MCF 10A (cell line): Measurements from ENCODE around the gene PRDM2. TPM values are rescaled to one million over a fixed set of nuclear protein-coding genes. Genes with fewer than 3 reads are reported as not detected.

ENCODE experiments used
- BruUV-seq: library from RNA; stranded (reverse); fragments of 400-500 nt; replicated peaks from 2 replicates; lab custom pipeline; 2021; lab: Mats Ljungman, UMichigan
- CTCF ChIA-PET: fragments of 300-600 bp; sonication (Branson Sonifier 250); formaldehyde crosslinking; extraction: SDS; loops from one replicate; lab custom pipeline; 2021; ENCODE audit warnings: antibody characterized with exemption, inconsistent platforms; lab: Yijun Ruan, JAX
- POLR2A ChIA-PET: fragments of 300-600, 350-650 bp; sonication (Branson Sonifier 250); formaldehyde crosslinking; extraction: SDS; loops from one replicate; lab custom pipeline; 2020; ENCODE audit warnings: antibody characterized with exemption, inconsistent platforms; lab: Yijun Ruan, JAX
- DNase-seq: peaks from one replicate; pipeline ENCODE4 v3.0.0-alpha.2; 2018; ENCODE audit not compliant: unreplicated experiment
- H3K27ac Mint-ChIP-seq: one replicate; pipeline ENCODE4 v1.8.0; 2022; ENCODE audit warnings: mild to moderate bottlenecking, low read depth, mixed read lengths; ENCODE audit not compliant: unreplicated experiment
- H3K27me3 Mint-ChIP-seq: one replicate; pipeline ENCODE4 v1.8.0; 2022; ENCODE audit warnings: mixed read lengths; ENCODE audit not compliant: insufficient read depth, unreplicated experiment
- H3K36me3 Mint-ChIP-seq: one replicate; pipeline ENCODE4 v1.8.0; 2022; ENCODE audit warnings: mild to moderate bottlenecking, moderate library complexity, mixed read lengths; ENCODE audit not compliant: insufficient read depth, unreplicated experiment
- H3K4me1 Mint-ChIP-seq: one replicate; pipeline ENCODE4 v1.8.0; 2022; ENCODE audit warnings: mixed read lengths; ENCODE audit not compliant: insufficient read depth, unreplicated experiment
- H3K4me3 Mint-ChIP-seq: one replicate; pipeline ENCODE4 v1.8.0; 2022; ENCODE audit warnings: mild to moderate bottlenecking, moderate library complexity, mixed read lengths; ENCODE audit not compliant: unreplicated experiment
- H3K9me3 Mint-ChIP-seq: one replicate; pipeline ENCODE4 v1.8.0; 2022; ENCODE audit warnings: mixed read lengths; ENCODE audit not compliant: unreplicated experiment
- CTCF ChIP-seq: fragments of 200-600 bp; IDR thresholded peaks from one replicate; pipeline ENCODE4 v1.8.0; 2022; ENCODE audit warnings: antibody characterized with exemption, mild to moderate bottlenecking; ENCODE audit not compliant: unreplicated experiment
- intact Hi-C: fragments of 100-400 bp; cut with micrococcal nuclease; formaldehyde crosslinking; loops from 2 replicates; pipeline ENCODE4 v1.14.1; 2022
- total RNA-seq: library from RNA; stranded (reverse); gene quantifications from 2 replicates; pipeline ENCODE4 v1.2.3, GENCODE V29; 2022

The PRDM2 gene
- total RNA-seq, 1 experiment from 2014 or later, result 26.6 TPM

GRCh38 chr1:13818926-13819325 is 118.9 kb downstream of the PRDM2 start:
- POLR2A ChIA-PET, result no interaction called here
- TF ChIP-seq CTCF, result no peak
- H3K27ac Mint-ChIP-seq, result no peak overlapping the region
- CTCF ChIA-PET, result no interaction called here
- no peaks in the 10 kb centered on the region for H3K27me3 Mint-ChIP-seq
- intact Hi-C loops, result no loop called here
- DNase-seq, result no peak
- H3K9me3 Mint-ChIP-seq, result no peaks in the 10 kb centered on the region
- no peaks in the 10 kb centered on the region for H3K36me3 Mint-ChIP-seq
- H3K4me3 Mint-ChIP-seq, result no peak overlapping the region
- BruUV-seq, result no TSS peak
- no peaks in the 10 kb centered on the region for H3K4me1 Mint-ChIP-seq

DNA sequence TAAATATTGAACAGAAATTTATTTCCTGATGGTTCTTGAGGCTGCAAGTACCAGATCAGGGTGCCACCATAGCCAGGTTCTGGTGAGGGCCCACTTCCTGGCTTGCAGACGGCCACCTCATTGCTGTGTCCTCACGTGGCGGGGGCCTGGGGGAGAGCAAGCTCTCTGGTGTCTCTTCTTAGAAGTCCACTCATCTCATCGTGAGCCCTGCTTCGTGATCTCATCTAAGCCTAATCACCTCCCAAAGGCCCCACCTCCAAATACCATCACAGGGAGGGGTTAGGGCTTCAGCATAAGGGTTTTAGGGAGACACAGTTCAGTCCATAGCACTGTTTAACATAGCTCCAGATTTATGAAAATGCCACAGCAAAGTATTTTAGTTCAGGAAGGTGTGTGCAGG is 119.7 kb downstream of the PRDM2 start:
- Mint-ChIP-seq H3K9me3 (no peaks in the 10 kb centered on the region), H3K4me1 (no peaks in the 10 kb centered on the region), H3K4me3 (no peak overlapping the region), H3K27ac (no peak overlapping the region), H3K27me3 (no peaks in the 10 kb centered on the region), H3K36me3 (no peaks in the 10 kb centered on the region)
- ChIA-PET CTCF (interaction anchor here (0.5 to 0.6 kb wide), 2 partner anchors 13 to 424 kb away, joined by 3 to 4 read pairs; no protein-coding TSS in a partner anchor), POLR2A (no interaction called here)
- intact Hi-C loops, result loop anchor here (10.0 kb wide), 1 partner anchor 355 kb away; no protein-coding TSS in a partner anchor
- no peak for DNase-seq
- no TSS peak for BruUV-seq
- TF ChIP-seq CTCF, result no peak

DNA sequence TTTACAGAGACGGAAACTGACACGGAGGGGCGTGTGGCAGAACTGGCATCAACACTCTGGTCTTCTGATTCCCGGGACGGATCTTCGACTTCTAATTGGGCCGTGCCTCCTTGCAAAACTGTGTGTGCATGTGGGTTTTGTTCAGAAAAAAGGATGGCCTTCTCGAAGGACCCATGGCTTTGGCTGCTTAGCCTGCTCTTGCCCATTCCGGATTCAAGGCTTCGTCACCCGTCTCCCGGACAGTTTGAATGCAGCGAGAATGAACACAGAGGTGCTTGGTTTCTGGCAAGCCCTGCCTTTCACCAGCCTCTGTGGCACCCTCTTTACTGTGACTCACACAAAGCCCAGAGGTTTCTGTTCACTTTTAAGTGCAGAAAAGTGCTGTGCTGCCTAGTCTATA is 120.1 kb downstream of the PRDM2 start:
- no peaks in the 10 kb centered on the region for H3K27me3 Mint-ChIP-seq
- no peaks in the 10 kb centered on the region for H3K9me3 Mint-ChIP-seq
- no TSS peak for BruUV-seq
- intact Hi-C loops, result loop anchor here (10.0 kb wide), 1 partner anchor 355 kb away; no protein-coding TSS in a partner anchor
- H3K36me3 Mint-ChIP-seq, result no peaks in the 10 kb centered on the region
- no peak overlapping the region for H3K27ac Mint-ChIP-seq
- DNase-seq, result no peak
- POLR2A ChIA-PET, result no interaction called here
- H3K4me1 Mint-ChIP-seq, result no peaks in the 10 kb centered on the region
- no peak overlapping the region for H3K4me3 Mint-ChIP-seq
- TF ChIP-seq CTCF, result no peak
- CTCF ChIA-PET, result interaction anchor here (0.5 to 0.7 kb wide), 3 partner anchors 13 to 424 kb away, joined by 3 to 4 read pairs (median 3); no protein-coding TSS in a partner anchor

GRCh38 chr1:13820456-13820855 is 120.5 kb downstream of the PRDM2 start:
- Mint-ChIP-seq H3K4me1 (no peaks in the 10 kb centered on the region), H3K27me3 (no peaks in the 10 kb centered on the region), H3K27ac (no peak overlapping the region), H3K4me3 (no peak overlapping the region), H3K36me3 (no peaks in the 10 kb centered on the region), H3K9me3 (no peaks in the 10 kb centered on the region)
- TF ChIP-seq CTCF, result no peak
- ChIA-PET CTCF (interaction anchor here (0.7 kb wide), 1 partner anchor 170 kb away, joined by 3 read pairs; no protein-coding TSS in a partner anchor), POLR2A (no interaction called here)
- BruUV-seq, result no TSS peak
- intact Hi-C loops, result loop anchor here (10.0 kb wide), 1 partner anchor 356 kb away; no protein-coding TSS in a partner anchor
- DNase-seq, result no peak
